Stimulated activated CD8-positive, alpha-beta memory T cell treated with anti-CD3 and anti-CD28 coated beads, Interleukin-7, amount 100 ng/mL, for 1 hour (primary cell): ENCODE measurements around the gene PHF2.

Experiments used
- DNase-seq, 2 donors: peaks; one replicate each; pipeline ENCODE4 v3.0.0-alpha.2; 2020; ENCODE audit warnings: low read depth in 2 of 2

PHF2 gene

DNA sequence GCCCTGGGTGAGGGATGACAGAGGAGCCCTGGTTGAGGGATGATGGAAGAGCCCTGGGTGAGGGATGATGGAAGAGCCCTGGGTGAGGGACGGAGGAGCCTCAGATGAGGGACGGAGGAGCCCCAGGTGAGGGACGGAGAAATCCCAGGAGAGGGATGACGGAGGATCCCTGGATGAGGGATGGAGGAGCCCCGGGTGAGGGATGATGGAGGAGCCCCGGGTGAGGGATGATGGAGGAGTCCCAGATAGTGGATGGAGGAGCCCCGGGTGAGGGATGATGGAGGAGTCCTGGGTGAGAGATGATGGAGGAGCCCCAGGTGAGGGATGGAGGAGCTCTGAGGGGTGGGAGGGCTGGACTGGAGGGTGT, 10.9 kb downstream of the PHF2 start:
- DNase-seq, result no peak

DNA sequence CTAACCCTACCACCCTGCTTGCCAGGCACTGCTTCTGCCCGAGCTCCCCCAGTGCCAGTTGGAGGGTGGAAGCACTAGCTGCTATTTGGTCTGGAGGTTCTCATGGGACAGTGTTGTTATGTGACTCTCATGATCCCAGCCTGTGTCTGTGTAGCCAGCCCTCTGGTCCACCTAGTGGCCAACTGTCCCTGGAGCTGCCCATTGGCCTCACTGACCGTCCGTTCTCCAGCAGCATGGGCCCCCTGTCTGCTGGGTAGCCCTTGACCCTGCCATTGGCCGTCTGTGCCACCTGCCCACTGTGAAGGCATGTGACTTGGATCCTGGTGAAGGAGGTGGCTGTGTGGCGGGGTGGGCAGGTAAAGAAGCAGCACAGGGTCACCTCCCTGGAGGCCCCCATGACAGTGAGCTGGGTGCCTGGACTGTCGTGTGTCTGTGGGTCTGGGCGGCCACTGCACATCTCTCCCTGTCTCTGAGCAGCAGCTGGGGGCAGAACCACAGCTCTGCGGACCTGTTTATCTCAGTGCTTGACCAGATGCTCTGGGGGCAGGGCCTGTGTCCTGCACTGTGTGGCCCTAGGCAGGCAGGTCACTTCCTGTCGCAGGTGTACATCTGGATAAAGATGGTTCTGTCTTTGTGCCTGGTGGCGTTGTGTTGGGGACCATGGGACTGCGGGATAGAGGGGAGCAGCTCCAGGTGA, 11.4 kb downstream of the PHF2 start:
- DNase-seq, result no peak

DNA sequence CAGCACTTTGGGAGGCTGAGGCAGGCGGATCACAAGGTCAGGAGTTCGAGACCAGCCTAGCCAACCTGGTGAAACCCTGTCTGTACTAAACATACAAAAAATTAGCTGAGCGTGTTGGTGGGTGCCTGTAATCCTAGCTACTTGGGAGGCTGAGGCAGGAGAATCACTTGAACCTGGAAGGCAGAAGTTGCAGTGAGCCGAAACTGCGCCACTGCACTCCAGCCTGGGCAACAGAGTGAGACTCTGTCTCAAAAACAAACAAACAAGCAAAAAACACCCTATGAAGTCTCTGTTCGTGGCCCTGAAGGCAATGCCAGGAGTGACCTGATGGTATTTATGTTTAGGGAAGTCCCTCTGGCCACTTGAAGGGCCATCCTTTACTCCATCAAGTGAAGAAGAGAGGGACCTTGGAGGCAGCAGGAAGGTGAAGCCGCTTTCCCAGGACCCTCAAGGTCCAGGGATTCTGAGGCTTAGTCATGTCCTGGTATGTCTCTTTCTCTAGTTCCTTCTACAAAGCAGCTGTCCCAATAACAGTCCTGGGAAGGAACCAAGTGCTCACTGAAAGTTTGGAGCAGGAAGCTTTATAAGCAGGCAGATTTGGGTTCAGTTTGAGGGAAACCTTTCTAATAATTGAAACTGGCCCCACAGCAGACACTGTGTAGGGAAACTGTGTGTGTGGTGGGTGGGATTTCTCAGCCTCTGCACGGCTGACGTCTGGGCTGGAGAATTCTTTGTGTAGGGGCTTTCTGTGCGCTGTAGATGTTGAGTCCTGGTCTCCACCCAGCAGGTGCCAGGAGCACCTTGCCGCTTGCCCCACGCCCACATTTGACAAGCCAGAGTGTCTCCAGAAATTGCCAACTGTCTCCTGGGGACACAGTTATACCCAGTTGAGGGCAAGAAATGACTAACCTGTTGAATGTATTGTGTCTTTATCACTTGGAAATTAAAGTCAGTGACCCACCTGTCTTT, 12.5 kb downstream of the PHF2 start:
- DNase-seq, result no peak

DNA sequence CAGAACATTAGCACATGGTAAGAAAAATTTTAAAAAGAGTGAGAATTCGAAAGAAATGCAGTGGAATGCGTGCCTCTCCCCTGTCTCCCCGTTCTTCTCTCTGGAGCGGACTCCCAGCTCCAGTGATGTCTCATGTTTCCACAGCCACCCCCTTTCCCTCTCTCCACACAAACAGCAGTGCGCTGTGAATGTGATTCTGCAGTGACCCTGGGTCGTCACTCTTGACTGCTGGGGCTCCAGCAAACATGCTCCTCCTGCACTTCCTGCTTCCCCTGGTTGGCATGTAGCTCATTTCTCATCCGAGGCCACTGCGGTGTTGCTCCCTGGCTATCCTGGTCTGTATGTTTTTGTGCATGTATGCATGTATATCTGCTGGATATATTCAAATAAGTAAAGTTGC, 13.3 kb downstream of the PHF2 start:
- DNase-seq, result no peak

DNA sequence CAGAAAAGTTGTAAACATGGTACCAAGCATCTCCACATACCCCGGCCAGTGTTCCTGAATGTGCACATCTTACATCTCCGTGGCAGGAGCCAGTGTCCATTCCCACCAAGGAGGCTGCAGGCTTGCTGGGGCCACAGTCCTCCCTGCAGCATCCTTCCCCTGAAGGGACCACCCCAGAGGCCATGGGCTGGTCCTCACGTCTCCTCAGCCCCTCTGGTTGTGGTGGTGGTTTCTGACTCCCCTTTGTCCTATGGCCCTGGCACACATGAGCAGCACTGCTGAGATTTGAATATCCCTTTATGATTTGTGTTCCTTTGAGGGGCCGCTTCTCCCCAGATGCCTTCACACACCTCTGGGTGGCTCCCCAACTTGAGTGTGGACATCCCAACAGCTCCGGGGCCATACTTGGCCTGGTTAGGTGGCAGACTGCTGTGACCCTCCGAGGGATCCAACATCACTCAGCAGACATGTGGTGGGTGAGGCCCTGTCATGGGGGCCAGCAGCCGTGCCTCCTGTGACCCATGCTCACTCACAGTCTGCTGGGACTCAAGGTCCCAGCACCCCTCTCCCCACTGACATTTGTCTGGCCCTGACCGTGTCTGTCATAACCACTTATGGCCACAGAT, 14.3 kb downstream of the PHF2 start:
- DNase-seq, result no peak

DNA sequence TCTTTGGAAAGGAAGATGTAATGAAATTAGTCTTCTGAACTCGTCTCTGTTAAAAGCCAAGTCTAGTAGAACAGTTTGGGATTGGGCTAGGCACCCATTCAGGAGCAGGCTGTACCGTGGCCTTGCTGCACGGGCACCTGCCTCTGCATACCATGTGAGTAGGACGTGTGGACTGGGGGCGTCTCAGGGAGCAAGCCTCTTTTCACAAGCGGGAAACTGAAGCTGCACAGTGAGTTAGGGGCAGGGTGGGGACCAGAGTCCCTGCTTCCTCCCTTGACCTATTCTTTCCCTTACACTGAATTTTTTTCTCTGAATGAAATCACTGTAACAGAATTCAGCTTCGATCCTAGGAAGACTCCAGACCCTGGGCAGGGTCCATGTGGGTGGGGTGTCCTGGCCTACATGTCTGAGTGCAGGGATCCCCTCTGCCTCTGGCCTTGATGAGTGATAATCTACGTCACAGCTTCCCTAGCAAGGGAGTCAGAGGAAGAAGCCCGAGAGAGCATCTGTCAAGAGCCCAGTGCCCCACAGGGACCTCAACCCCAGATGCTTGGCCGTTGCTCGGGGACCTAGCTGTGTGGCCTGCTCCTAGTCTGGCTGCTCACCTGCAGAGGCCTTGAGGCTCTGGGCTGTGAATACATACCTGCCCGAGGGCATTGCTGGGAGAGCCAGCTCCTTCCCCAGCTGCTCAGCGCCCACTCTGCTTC, 15.1 kb downstream of the PHF2 start:
- DNase-seq, result no peak

DNA sequence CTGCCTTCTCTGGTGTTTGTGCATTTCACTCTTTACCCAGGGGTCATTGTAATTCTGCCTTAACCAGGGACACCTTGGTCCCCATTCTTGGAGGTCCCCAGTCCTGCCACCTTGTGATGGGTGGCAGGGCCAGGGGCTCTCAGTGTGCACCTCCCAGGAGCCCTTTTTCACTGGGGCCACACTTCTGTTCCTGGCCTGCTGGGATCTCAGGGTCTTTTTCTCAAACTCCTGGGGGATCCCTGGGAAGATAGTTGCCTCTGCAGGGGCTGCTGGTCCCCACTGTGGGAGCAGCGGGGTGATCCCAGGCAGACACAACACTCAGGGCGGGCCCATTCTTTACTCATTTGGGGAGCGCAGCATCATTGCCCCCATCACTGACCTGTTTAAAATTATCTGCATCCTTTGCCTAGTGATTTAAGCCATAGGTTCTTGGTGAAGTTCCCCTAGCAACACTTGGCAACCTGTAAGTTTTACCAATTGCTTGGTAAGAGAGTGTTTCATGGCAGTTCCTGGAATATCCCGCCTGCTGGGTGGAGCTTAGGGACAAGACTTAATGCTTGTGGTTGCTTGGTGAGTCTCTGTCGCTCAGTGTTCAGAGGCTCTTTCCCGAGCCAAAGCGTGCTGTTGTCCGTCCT, 15.7 kb downstream of the PHF2 start:
- DNase-seq, result no peak

DNA sequence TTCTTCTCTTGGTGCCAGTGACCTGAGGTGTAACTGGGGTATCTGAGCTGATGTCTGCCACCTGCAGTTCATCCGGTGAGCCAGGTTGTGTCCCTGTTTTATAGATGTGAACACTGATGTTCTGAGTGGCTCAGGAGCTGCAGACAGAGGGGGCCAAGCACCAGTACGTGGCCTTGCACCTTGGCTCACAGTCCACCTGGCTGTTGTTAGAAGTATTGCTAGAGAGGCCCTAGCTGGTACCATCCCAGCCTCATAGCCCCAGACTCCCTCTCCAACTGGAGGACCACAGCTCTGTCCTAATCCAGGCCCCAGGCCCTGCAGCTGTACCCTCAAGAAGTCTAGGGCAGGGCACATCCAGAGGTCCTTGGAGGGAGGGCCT, 16.2 kb downstream of the PHF2 start:
- DNase-seq, result no peak

DNA sequence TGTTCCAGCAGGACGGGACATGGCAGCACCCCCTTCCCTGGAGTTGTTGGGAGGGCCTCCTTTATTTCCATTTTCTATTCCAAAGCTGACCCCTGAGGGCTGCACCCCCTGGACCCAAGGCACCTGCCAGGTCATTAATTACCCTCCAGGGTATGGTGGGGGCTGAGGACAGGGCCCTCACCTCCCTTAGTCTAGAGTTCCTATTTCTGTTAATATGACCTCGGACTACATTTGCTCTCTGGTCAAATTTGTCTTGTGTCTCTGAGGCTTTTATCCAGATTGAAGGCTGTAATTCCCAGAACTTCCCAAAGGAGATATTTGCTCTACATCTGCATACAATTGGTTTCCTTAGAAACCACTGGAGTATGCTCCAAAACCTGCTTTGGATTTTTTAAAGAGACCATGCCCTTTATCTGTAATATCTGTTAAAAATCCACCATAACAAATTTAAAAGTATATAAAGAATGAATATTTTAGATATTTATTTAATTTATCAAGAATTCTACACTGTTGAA, 16.8 kb downstream of the PHF2 start:
- DNase-seq, result no peak

DNA sequence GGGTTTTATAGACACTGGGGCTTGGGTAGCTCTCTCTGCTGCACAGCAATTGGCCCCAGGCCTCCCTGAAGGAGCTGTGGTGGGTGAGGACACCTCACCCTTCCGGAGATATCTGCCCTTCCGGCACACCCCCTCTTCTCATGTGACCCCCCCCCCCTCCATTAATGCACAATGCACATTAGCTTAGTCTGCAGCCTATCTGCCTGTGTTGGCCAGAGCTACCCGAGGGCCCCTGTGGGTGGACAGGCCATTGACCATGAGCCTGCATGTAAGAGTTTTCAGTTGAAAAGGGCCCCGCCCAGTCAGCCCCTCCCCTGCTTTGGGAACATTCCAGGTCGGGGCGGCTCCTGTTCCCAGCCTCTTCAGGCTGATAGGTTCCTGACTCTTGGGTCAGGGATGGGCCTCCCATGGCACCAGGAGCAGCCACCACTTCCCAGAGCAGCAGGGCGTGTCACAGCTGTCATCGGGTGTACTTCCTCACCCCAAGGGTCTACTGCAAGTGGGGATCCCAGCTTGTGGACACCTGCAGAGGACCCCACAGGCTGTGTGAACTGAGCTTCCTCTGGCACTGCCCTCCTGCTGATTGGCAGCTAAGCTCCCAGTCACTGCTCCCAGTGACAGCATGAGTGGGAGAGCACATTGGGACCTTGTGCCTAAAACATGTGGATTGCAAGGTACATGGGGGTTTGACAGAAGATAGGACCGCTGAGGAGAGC, 17.8 kb downstream of the PHF2 start:
- DNase-seq, result no peak

DNA sequence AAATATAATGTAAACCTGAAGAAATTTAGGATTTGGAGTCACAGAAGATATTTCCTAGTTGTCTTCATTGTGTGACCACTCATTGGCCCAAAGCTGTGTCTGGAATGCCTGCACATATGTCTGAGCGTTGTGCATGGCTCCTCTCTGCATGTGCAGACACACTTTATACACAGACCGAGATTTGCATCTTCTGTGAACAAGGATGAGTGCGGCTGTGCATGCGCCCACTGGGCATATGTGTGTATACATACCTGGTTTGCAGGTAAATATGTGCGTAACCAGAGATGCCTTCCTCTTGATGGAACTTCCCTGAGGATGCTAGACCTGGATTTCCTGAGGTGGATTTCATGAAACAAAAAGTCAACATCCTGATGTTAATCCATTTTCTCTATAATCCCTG, 19.1 kb downstream of the PHF2 start:
- no peak for DNase-seq

DNA sequence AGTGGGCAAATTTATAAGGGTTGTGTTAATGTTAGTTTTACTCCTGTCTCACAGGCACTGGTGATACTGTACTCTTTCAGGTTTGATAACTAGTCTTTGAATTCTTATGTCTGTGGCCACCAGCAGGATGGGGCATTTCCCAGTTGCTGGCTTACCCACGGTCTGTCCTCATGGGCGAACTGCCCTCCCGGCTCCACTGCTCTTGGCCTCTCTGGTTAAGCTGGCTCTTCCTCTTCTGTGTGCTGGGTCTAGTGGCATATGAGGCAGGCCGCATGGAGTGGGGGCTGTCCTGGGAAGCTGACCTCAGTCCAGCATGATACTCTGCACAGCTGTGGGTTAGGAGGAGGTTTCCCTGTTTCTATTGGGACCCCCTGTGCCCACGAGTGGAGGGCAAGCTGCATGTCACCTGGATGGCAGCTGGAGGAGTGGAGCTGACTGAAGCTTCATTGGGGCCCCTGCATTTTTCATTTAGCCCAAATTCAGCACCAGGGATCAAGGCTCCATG, 19.5 kb downstream of the PHF2 start:
- DNase-seq, result no peak

DNA sequence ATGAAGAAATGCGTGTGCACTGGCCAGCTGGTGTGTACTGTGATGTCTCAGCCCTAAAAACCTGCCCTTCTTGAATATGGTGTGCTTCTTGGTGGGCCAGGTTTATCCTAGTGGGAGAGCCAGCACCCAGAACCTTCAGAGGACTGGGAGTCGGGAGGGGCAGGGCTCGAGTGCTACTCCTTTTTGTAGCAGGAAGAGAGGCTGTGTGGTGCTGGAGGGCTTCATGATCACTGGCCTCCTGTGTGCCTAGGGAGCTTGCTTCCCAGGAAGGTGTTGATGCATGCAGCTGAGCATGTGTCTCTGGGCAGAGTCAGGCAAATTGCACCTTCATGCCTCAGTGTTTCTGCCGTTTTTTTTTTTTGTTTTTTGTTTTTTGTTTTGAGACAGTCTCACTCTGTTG, 20.0 kb downstream of the PHF2 start:
- DNase-seq, result no peak

DNA sequence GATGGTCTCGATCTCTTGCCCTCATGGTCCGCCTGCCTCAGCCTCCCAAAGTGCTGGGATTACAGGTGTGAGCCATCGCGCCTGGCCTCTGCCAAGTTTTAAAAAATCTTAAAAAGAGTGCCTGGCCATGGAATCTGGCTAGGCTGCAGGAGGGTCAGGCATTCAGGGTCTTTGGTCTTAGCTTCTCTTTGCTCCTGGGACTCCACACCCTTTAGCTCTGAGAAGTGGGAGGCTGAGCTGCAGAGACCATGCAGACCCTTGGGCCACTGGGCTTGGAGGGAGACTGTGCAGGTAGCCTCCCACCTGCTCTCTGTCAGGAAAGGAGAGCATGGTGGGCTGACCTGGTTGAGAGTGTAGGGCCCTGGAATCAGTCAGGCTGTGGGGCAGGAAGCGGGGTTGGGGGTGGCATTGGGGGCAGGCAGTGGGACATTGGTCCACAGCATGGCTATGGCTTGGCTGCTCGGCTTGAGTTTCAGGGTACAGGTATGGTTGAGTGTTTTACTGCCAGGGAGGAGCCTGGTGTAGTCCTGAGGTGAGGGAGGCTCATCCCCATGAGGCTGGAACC, 20.8 kb downstream of the PHF2 start:
- DNase-seq, result no peak

DNA sequence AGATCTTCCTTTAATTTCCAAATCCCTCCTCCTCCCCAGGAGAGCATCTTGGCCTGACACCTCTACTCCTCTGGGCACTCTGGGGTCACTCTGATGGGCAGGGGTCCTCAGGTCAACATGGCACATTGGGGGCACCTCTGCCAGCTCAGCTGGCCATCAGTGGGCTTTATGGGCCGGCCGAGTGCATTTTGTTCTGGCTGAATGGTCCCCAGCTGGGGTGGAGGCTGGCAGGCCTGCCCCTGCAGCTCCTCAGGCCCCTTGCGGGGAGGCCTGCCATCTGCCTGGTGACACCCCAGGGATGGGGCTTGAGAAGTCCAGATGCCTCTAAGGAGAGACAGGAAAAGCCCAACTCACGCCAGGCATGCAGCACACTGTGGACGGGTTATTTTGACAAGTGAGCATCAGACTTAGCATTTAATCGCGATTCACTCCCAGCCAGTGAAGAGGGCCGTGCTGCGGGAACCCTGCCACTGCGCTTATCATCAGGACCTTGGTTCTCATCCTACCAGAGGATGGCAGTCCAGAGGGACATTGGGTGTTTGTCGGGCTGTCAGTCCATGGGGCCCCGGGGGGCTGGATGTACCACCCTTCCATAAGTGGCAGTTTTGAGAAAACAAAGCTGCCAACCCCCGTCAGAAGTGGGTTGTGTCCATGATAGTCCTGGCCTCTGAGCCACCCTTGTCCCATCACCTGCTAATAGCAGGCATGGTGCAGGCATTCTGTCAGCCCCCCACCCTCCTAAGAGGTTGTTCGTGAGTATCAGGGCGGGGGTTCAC, 21.7 kb downstream of the PHF2 start:
- DNase-seq, result no peak

DNA sequence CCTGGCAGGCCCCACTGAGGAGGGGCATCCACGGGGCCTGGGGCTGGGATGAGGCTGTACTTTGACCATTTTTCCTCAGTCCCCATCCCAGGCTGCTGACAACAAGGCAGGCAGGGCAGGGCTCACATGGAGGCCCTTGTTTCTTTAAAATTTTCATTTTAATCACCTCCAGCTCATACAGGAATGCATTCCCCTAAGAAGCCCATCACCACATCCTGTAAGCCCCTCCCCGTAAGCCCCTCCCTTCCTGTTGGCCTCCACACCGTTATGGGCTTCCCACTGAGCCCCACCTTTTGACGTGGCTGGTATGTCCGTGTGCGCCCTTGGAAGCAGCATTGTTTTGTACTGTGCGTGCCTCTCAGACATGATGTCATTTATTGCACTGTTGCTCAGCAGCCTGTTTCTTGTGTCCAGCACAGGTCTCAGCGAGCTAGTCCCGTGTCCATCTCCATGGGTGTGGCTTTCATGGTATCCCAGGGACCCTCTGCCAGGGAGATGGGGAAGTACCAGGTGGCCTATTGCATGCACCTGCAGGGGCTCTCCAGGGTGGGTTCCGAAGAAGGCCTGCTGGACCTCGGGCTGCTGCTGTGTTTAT, 22.4 kb downstream of the PHF2 start:
- DNase-seq, result no peak

DNA sequence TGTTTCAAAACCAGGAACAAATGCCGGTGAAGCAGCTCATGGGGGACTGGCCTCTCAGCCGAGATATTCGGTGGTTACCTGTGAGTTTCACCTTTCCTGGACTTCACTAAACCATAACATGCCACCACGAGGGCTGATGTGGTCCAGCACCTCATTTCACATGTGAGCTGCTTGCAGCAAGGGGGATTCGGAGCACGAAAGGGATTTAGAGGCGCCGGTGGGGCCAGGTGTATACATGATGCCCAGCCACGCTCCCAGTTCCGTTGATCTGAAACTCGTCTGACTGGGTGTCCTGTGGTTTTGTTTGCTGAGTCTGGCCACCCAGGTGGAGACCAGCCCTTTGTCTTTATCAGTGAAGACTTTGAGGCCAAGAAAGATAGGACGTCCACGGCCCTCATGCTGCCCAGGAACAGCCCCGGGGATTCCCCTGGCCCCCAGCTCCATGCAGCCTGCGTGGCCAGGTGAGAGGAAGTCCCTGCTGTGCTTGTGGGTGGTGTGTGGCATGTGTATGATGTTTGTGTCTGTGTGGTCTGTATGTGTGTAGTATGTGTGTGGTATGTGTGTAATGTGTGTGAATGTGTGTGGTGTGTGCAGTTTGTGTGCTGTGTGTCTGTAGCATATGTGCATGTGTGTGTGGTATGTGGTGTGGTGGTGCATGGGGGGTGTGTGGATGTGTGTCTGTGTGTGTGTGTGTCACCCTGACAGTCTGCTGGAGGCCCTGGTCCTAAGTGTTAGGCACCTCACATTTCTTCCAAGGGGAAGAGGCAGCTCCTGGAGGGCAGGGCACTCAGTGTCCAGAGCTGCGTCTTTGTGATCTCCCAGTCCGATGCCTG, 23.4 kb downstream of the PHF2 start:
- no peak for DNase-seq

DNA sequence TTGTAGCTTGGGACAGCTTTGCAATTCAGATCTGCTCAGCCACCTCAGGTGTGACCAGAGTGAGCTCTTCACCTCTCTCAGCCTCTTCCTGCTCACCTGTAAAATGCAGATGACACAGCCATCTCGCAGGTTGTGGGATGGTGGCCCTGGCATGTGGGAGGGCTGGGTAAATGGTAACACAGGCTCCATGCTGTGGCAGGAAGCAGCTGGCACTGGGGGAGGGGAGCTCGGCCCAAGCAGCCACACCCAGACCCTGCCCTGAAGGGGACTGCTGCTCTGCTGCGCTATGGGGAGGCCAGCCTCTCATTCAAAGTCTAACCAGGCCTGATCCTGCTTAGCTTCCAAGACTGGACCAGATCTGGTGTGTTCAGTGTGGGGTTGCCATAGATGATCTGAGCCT, 24.1 kb downstream of the PHF2 start:
- no peak for DNase-seq
